DND-41 (cell line): ENCODE results near the gene C3orf20.

Source experiments
- ATAC-seq: fragments of 200-7000 bp; cut with Tn5 transposase; 3 replicates; pipeline ENCODE4 v1.9.1; 2021; ENCODE audit warnings: low read depth; ENCODE audit not compliant: insufficient read depth
- DNase-seq: peaks from one replicate; pipeline ENCODE4 v3.0.0-alpha.2; 2020
- H2AFZ ChIP-seq: 2 replicates; pipeline ENCODE4 v1.6.0; 2012; ENCODE audit warnings: low read depth, low read length
- H3K27ac ChIP-seq: 2 replicates; pipeline ENCODE4 v1.5.1; 2012; ENCODE audit warnings: low read length, inconsistent platforms
- H3K27me3 ChIP-seq: fragments of 200-600 bp; sonication (generic); 2 replicates; pipeline ENCODE4 v1.6.0; 2012; ENCODE audit warnings: low read length, mild to moderate bottlenecking, inconsistent platforms; ENCODE audit not compliant: insufficient read depth, poor library complexity
- H3K36me3 ChIP-seq: 2 replicates; pipeline ENCODE4 v1.5.1; 2012; ENCODE audit warnings: low read length, inconsistent platforms; ENCODE audit not compliant: insufficient read depth
- H3K4me1 ChIP-seq: 2 replicates; pipeline ENCODE4 v1.5.1; 2012; ENCODE audit warnings: mild to moderate bottlenecking, low read length; ENCODE audit not compliant: insufficient read depth
- H3K4me2 ChIP-seq: 2 replicates; pipeline ENCODE4 v1.6.0; 2012; ENCODE audit warnings: mild to moderate bottlenecking, moderate library complexity, low read length, inconsistent platforms; ENCODE audit not compliant: insufficient read depth
- H3K4me3 ChIP-seq, 2 experiments: fragments of 200-600 bp in 1 of 2; shearing (Covaris generic) in 1 of 2; 2 replicates each; pipeline ENCODE4 v1.5.1; 2012 to 2016; ENCODE audit warnings: inconsistent platforms in 2 of 2, low read length in 2 of 2, mild to moderate bottlenecking in 2 of 2, low read depth in 1 of 2, moderate library complexity in 1 of 2
- H3K79me2 ChIP-seq: 2 replicates; pipeline ENCODE4 v1.6.0; 2012; ENCODE audit warnings: low read length, inconsistent platforms; ENCODE audit not compliant: insufficient read depth
- H3K9ac ChIP-seq: 2 replicates; pipeline ENCODE4 v1.6.0; 2012; ENCODE audit warnings: low read depth, mild to moderate bottlenecking, inconsistent platforms, low read length, moderate library complexity
- H3K9me3 ChIP-seq: 2 replicates; pipeline ENCODE4 v1.5.1; 2012; ENCODE audit warnings: low read length, moderate library complexity, mild to moderate bottlenecking, inconsistent platforms; ENCODE audit not compliant: insufficient read depth, severe bottlenecking
- H4K20me1 ChIP-seq: 2 replicates; pipeline ENCODE4 v1.6.0; 2012; ENCODE audit warnings: low read length; ENCODE audit not compliant: insufficient read depth
- EZH2 ChIP-seq: IDR thresholded peaks from 3 replicates; pipeline ENCODE4 v1.6.1; 2012; ENCODE audit warnings: borderline replicate concordance, low read depth, mild to moderate bottlenecking, moderate library complexity, low read length, inconsistent platforms; ENCODE audit not compliant: severe bottlenecking
- TF ChIP-seq, protein P1 (sequence below): IDR thresholded peaks from 2 replicates; pipeline ENCODE4 v1.5.1; 2012; ENCODE audit warnings: borderline replicate concordance, low read length, moderate library complexity, mild to moderate bottlenecking; ENCODE audit not compliant: poor library complexity, severe bottlenecking; ENCODE audit errors: extremely low read depth

C3orf20 gene

DNA sequence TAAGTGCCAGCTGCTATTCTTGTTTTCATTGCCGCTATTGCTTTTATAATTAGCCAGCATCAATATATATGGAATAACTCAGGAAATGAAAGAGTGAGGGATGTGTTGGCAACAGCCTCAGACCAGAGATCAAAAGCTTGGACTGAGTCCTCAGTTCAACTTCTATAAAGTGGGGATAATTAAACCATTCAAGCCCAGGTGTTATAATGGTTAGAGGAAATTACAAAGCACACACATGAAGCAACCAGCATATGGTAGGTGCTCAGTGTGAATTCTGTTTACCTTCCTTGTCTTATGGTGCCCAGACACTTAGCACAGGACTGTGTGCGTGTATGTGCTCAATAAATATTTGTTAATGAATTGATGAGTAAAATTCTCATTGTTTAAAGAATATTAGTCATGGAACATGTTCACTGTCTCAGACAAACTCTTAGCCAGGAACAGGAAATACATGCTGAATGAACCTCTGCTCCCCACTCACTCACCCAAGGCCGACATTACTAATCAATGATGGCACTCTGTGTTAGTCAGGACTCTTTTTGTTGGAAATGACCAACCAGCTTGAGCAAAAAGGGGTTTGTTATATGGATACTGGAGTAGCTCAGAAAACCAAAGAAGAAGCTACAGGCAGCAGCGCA lies 40.1 kb upstream of the C3orf20 start:
- no peak overlapping the region for H3K4me2 ChIP-seq
- H2AFZ ChIP-seq, result no peak overlapping the region

DNA sequence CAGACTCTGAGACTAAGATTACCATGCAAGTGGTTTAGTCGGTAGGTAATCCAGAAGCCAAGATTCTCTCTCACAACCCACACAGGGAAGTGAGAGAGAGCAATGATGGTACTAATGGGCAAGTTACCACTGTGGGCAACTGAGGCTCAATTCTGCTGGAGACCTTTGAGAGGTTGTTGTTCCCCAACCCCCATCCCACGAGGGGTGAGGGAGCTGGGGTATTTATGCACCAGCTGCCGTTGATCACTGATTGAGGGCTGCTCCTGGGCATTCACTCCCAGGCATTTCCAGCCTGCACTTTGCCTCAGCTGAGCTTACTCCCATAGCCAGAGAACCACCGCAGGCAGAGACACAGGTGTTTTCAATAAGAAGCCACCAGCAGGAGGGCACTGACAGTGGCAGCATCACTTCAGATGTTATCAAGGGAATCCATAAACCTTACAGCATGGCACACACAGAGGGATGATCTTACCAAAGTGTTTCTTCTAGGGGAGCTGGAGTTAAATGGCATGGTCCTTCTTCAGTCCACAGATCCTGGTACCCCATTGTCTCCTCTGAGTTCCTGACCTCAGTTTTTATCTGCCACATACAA lies 38.3 kb upstream of the C3orf20 start:
- no peak overlapping the region for H2AFZ ChIP-seq
- no peak overlapping the region for H3K9ac ChIP-seq
- H3K4me2 ChIP-seq, result no peak overlapping the region
- TF ChIP-seq EZH2, result no peak
- TF ChIP-seq, protein P1, sequence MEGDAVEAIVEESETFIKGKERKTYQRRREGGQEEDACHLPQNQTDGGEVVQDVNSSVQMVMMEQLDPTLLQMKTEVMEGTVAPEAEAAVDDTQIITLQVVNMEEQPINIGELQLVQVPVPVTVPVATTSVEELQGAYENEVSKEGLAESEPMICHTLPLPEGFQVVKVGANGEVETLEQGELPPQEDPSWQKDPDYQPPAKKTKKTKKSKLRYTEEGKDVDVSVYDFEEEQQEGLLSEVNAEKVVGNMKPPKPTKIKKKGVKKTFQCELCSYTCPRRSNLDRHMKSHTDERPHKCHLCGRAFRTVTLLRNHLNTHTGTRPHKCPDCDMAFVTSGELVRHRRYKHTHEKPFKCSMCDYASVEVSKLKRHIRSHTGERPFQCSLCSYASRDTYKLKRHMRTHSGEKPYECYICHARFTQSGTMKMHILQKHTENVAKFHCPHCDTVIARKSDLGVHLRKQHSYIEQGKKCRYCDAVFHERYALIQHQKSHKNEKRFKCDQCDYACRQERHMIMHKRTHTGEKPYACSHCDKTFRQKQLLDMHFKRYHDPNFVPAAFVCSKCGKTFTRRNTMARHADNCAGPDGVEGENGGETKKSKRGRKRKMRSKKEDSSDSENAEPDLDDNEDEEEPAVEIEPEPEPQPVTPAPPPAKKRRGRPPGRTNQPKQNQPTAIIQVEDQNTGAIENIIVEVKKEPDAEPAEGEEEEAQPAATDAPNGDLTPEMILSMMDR, result no peak
- no peak overlapping the region for H3K27ac ChIP-seq
- DNase-seq (no peak), ATAC-seq (no peak)
- no peaks in the 10 kb centered on the region for H3K79me2 ChIP-seq
- no peaks in the 10 kb centered on the region for H3K9me3 ChIP-seq
- peaks cover 15% of the 10 kb centered on the region for H3K27me3 ChIP-seq
- H3K36me3 ChIP-seq, result no peaks in the 10 kb centered on the region
- H3K4me1 ChIP-seq, result no peaks in the 10 kb centered on the region
- no peak overlapping the region for H3K4me3 ChIP-seq
- no peaks in the 10 kb centered on the region for H4K20me1 ChIP-seq

More for the DNA sequence above, 40.1 kb upstream of the C3orf20 start:
- no peaks in the 10 kb centered on the region for H3K79me2 ChIP-seq
- no peaks in the 10 kb centered on the region for H4K20me1 ChIP-seq
- H3K4me3 ChIP-seq, result no peak overlapping the region
- no peak for ATAC-seq
- H3K4me1 ChIP-seq, result no peaks in the 10 kb centered on the region
- H3K9ac ChIP-seq, result no peak overlapping the region
- no peak for TF ChIP-seq EZH2
- TF ChIP-seq, protein P1, result no peak
- H3K9me3 ChIP-seq, result no peaks in the 10 kb centered on the region
- no peak overlapping the region for H3K27ac ChIP-seq
- H3K27me3 ChIP-seq, result peaks cover 10% of the 10 kb centered on the region
- DNase-seq, result no peak
- H3K36me3 ChIP-seq, result no peaks in the 10 kb centered on the region

- H3K4me2 ChIP-seq, result no peak overlapping the region
- no peak overlapping the region for H3K9ac ChIP-seq
- H3K4me3 ChIP-seq, result no peak overlapping the region
- no peak overlapping the region for H2AFZ ChIP-seq
- DNase-seq (no peak), ATAC-seq (no peak)
- H3K36me3 ChIP-seq, result no peaks in the 10 kb centered on the region
- no peaks in the 10 kb centered on the region for H3K9me3 ChIP-seq
- H3K4me1 ChIP-seq, result no peaks in the 10 kb centered on the region
- no peaks in the 10 kb centered on the region for H3K79me2 ChIP-seq
- no peak for TF ChIP-seq EZH2
- TF ChIP-seq, protein P1, result no peak
- no peaks in the 10 kb centered on the region for H4K20me1 ChIP-seq
- H3K27me3 ChIP-seq, result peaks cover 14% of the 10 kb centered on the region
- H3K27ac ChIP-seq, result no peak overlapping the region
Observed at GRCh38 chr3:14640157-14640562, 34.8 kb upstream of the C3orf20 start.

GRCh38 chr3:14640734-14641133 lies 34.2 kb upstream of the C3orf20 start:
- no peak overlapping the region for H3K27ac ChIP-seq
- peaks cover 11% of the 10 kb centered on the region for H3K27me3 ChIP-seq
- TF ChIP-seq, protein P1, result no peak
- TF ChIP-seq EZH2, result no peak
- H3K4me2 ChIP-seq, result no peak overlapping the region
- DNase-seq, result no peak
- no peaks in the 10 kb centered on the region for H4K20me1 ChIP-seq
- no peaks in the 10 kb centered on the region for H3K79me2 ChIP-seq
- no peak for ATAC-seq
- H3K4me1 ChIP-seq, result no peaks in the 10 kb centered on the region
- H2AFZ ChIP-seq, result no peak overlapping the region
- H3K36me3 ChIP-seq, result no peaks in the 10 kb centered on the region
- no peak overlapping the region for H3K4me3 ChIP-seq
- H3K9me3 ChIP-seq, result no peaks in the 10 kb centered on the region
- no peak overlapping the region for H3K9ac ChIP-seq
